ENCODE measurements around the gene XRCC1. TPM values are rescaled to one million over a fixed set of nuclear protein-coding genes. Genes with fewer than 3 reads are reported as not detected.
"Not testable (repeated sequence)": the region's sequence is repeated elsewhere in the genome, so short reads cannot be mapped to it uniquely, and the experiment has no call there.

Gene XRCC1
- total RNA-seq, 2 experiments from 2014 or later = 27.2 to 35.9 TPM

- Histone ChIP-seq H2AFZ (ENCODE audit: low read length) (no peak overlapping the region), H3K9me2 (ENCODE audit: insufficient read depth, low read length) (no peaks in the 10 kb centered on the region), H3K4me3 (ENCODE audit: low read depth, low read length, poor library complexity, severe bottlenecking) (no peak overlapping the region), H4K20me1 (ENCODE audit: insufficient read depth, low read length) (no peaks in the 10 kb centered on the region), H3K4me1 (ENCODE audit: insufficient read depth, low read length, poor library complexity, severe bottlenecking) (peaks cover 6% of the 10 kb centered on the region), H3K4me2 (ENCODE audit: low read length) (no peak overlapping the region), H3K27ac (ENCODE audit: low read depth, low read length, poor library complexity, severe bottlenecking) (no peak overlapping the region), H3K9me3 (ENCODE audit: low read length) (no peaks in the 10 kb centered on the region), H3K36me3 (ENCODE audit: insufficient read depth, low read length) (peaks cover 54% of the 10 kb centered on the region), H3K79me2 (ENCODE audit: insufficient read depth, low read depth, low read length) (no peaks in the 10 kb centered on the region)
- intact Hi-C loops (cut with micrococcal nuclease; ENCODE audit: unreplicated experiment) = no loop called here
- ChIA-PET CTCF (ENCODE audit: unreplicated experiment) (no interaction called here), POLR2A (no interaction called here)
- BruUV-seq (replicated peaks) = no TSS peak
- no peak for DNase-seq (ENCODE audit: low spot score)
- TF ChIP-seq, protein P1, sequence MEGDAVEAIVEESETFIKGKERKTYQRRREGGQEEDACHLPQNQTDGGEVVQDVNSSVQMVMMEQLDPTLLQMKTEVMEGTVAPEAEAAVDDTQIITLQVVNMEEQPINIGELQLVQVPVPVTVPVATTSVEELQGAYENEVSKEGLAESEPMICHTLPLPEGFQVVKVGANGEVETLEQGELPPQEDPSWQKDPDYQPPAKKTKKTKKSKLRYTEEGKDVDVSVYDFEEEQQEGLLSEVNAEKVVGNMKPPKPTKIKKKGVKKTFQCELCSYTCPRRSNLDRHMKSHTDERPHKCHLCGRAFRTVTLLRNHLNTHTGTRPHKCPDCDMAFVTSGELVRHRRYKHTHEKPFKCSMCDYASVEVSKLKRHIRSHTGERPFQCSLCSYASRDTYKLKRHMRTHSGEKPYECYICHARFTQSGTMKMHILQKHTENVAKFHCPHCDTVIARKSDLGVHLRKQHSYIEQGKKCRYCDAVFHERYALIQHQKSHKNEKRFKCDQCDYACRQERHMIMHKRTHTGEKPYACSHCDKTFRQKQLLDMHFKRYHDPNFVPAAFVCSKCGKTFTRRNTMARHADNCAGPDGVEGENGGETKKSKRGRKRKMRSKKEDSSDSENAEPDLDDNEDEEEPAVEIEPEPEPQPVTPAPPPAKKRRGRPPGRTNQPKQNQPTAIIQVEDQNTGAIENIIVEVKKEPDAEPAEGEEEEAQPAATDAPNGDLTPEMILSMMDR (conservative IDR thresholded peaks at IDR 0.05; ENCODE audit: low read length) = no peak
- no peak for TF ChIP-seq EZH2phosphoT487 (IDR thresholded peaks at IDR 0.05; ENCODE audit: borderline replicate concordance, low read depth, low read length)
These were observed 31.4 kb upstream of the XRCC1 start for GRCh38 chr19:43606569-43607229.

- POLR2A ChIA-PET = no interaction called here
- DNase-seq (ENCODE audit: low spot score) = no peak
- H3K4me1 ChIP-seq (ENCODE audit: insufficient read depth, low read length, poor library complexity, severe bottlenecking) = peaks cover 6% of the 10 kb centered on the region
- no peak overlapping the region for H3K27ac ChIP-seq (ENCODE audit: low read depth, low read length, poor library complexity, severe bottlenecking)
- intact Hi-C loops (cut with micrococcal nuclease; ENCODE audit: unreplicated experiment) = no loop called here
- H3K36me3 ChIP-seq (ENCODE audit: insufficient read depth, low read length) = peaks cover 57% of the 10 kb centered on the region
- H2AFZ ChIP-seq (ENCODE audit: low read length) = no peak overlapping the region
- no TSS peak for BruUV-seq (replicated peaks)
- no peak overlapping the region for H3K4me2 ChIP-seq (ENCODE audit: low read length)
- no peaks in the 10 kb centered on the region for H3K9me3 ChIP-seq (ENCODE audit: low read length)
- no peaks in the 10 kb centered on the region for H3K79me2 ChIP-seq (ENCODE audit: insufficient read depth, low read depth, low read length)
- TF ChIP-seq EZH2phosphoT487 (IDR thresholded peaks at IDR 0.05; ENCODE audit: borderline replicate concordance, low read depth, low read length) = no peak
- TF ChIP-seq, protein P1 (conservative IDR thresholded peaks at IDR 0.05; ENCODE audit: low read length) = no peak
- no peak overlapping the region for H3K4me3 ChIP-seq (ENCODE audit: low read depth, low read length, poor library complexity, severe bottlenecking)
- H4K20me1 ChIP-seq (ENCODE audit: insufficient read depth, low read length) = no peaks in the 10 kb centered on the region
- H3K9me2 ChIP-seq (ENCODE audit: insufficient read depth, low read length) = no peaks in the 10 kb centered on the region
- CTCF ChIA-PET (ENCODE audit: unreplicated experiment) = interaction anchor here (0.5 kb wide), 1 partner anchor 9 kb away, joined by 3 read pairs; no protein-coding TSS in a partner anchor
These were observed 30.7 kb upstream of the XRCC1 start for GRCh38 chr19:43605875-43606568.

DNA sequence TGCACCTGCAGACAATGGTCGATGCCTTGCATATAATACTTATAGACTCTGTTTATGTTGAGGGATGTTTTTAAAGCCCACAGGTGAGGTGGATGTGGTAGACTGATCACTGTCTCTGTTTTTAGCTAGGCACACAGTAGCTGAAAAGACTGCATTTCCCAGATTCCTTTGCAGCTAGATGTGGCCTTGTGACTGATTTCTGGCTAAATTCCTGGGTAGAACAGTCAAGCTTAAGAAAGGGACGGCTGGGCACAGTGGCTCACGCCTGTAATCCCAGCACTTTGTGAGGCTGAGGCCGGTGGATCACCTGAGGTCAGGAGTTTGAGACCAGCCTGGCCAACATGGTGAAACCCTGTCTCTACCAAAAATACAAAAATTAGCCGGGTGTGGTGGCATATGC, 25.0 kb upstream of the XRCC1 start:
- DNase-seq (ENCODE audit: low spot score); H3K4me2 ChIP-seq (ENCODE audit: low read length); CTCF ChIA-PET (ENCODE audit: unreplicated experiment); BruUV-seq (replicated peaks); H3K27ac ChIP-seq (ENCODE audit: low read depth, low read length, poor library complexity, severe bottlenecking); H3K9me3 ChIP-seq (ENCODE audit: low read length); H3K9me2 ChIP-seq (ENCODE audit: insufficient read depth, low read length); H3K4me3 ChIP-seq (ENCODE audit: low read depth, low read length, poor library complexity, severe bottlenecking); H2AFZ ChIP-seq (ENCODE audit: low read length); POLR2A ChIA-PET; H4K20me1 ChIP-seq (ENCODE audit: insufficient read depth, low read length); intact Hi-C loops (cut with micrococcal nuclease; ENCODE audit: unreplicated experiment): not testable (repeated sequence)
- Histone ChIP-seq H3K36me3 (ENCODE audit: insufficient read depth, low read length) (peaks cover 58% of the 10 kb centered on the region), H3K79me2 (ENCODE audit: insufficient read depth, low read depth, low read length) (peaks cover 30% of the 10 kb centered on the region), H3K4me1 (ENCODE audit: insufficient read depth, low read length, poor library complexity, severe bottlenecking) (peaks cover 18% of the 10 kb centered on the region)

Measured in OCI-LY7 (cell line).